T-helper 1 cell treated with Interleukin-12 subunit alpha and Interleukin-12 subunit beta and Interleukin-4 antibody, amounts not matched to agents 30 ng/mL and 1 ng/mL, for 36 hours (primary cell): ENCODE measurements around the gene CPZ. TPM values are rescaled to one million over a fixed set of nuclear protein-coding genes. Genes with fewer than 3 reads are reported as not detected.
"Not testable (repeated sequence)": the region's sequence is repeated elsewhere in the genome, so short reads cannot be mapped to it uniquely, and the experiment has no call there.

Experiments
- intact Hi-C: fragments of 100-400 bp; cut with micrococcal nuclease; formaldehyde crosslinking; loops from one replicate; pipeline ENCODE4 v1.15.1; 2024
- total RNA-seq: library from RNA; stranded (reverse); gene quantifications from 2 replicates; pipeline ENCODE4 v1.2.3, GENCODE V29; 2022

CPZ gene
- total RNA-seq, 1 donor from 2014 or later: not detected

GRCh38 chr4:8635897-8636554 is 43.5 kb downstream of the CPZ start:
- intact Hi-C loops: not testable (repeated sequence)

DNA sequence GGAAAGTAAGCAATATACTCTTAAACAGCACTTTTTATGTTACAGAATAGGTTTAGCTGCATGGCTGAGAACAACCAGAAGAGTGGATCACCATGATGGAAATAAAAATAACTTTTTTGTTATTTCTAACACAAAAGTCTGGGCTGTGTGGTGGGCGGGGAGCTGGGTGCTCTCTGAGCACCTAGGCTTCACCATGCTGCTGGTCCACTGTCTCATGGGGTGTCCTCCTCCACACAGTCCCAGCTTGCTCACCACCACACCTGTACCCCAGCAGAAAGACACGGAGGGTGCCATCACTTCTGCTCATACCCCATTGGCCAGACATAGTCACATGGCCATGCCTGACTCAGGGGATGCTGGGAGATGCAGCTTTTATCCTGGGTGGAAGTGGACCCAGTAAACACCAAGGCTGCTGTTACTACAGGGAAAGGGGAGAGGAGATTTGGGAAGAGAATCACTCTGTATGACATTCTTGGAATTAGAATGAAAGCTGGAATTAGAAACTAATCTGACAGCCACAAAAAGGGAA is 45.0 kb downstream of the CPZ start:
- intact Hi-C loops: no loop called here

DNA sequence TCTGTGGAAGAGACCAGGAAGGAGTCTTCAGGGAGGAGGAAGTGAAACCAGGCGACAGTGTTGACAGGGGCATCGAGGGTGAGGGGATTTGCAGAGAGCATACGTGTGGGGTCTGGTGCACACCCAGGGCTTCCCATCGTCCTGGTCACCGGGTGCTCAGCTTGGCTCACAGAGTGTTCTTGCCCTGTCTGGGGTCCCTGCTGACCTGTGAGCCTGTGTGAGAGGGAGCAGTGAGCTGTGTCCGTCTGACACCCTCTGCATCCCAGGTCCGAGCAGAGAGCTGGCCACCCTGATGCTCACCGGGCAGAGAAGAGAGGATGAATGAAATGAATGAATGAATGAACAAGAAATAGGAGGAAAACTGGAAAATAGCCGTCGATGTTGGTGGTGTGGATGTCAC is 46.5 kb downstream of the CPZ start:
- intact Hi-C loops: no loop called here

- intact Hi-C loops: no loop called here
These were observed 47.5 kb downstream of the CPZ start for GRCh38 chr4:8639777-8640720.

- intact Hi-C loops: no loop called here
These were observed 48.3 kb downstream of the CPZ start for GRCh38 chr4:8640816-8641215.

- intact Hi-C loops: no loop called here
These were observed 48.7 kb downstream of the CPZ start for GRCh38 chr4:8641256-8641655.

- intact Hi-C loops: no loop called here
These were observed 49.5 kb downstream of the CPZ start for GRCh38 chr4:8641931-8642650.

DNA sequence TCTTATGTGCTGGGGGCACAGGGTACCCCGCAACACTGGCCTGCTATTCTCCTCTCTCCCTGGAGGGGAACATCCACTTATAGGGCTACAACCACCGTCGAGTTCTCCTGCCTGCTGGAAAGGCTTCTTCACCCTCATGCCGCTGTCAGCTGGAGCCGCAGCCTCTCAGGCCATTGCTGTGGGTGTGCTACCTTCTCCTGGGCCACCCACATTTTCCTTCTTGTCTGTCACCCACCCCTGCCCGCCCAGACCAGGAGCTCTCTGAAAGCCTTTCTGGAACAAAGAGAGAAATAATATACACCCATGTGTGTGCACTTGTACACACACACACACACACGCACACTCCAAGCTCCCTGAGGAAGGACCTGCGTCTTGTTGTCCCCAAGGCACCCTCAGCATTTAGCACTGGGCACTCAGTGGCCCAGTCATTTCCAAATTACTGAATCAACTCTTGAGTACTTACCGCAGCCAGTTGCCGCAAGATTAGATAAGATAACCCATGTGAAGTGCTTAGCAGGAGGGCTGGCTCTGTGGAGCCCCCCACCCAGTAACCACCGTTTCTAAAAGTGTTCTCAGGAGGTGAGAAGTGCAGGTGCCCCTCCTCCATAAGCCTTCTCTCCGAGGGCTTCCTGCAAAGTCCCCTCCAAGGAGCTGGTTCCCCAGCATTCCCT is 50.2 kb downstream of the CPZ start:
- intact Hi-C loops: no loop called here

DNA sequence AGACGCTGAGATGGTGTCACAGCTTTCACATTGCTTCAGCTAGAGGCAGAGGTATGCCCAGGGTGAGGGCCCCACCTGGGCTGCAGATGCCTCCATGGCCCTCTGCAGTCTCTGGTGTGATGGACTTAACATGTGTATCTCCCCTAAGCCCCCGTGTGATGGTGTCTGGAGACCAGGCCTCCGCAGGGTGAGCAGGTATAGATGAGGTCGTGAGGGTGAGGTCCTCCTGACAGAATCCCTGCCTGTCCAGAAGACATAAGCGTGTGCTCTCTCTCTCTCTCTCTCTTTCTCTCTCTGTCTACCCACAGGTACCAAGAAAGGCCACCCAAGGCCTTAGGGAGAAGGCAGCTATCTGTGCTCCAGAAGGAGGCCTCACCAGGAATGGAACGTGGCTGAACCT is 50.9 kb downstream of the CPZ start:
- intact Hi-C loops: no loop called here

DNA sequence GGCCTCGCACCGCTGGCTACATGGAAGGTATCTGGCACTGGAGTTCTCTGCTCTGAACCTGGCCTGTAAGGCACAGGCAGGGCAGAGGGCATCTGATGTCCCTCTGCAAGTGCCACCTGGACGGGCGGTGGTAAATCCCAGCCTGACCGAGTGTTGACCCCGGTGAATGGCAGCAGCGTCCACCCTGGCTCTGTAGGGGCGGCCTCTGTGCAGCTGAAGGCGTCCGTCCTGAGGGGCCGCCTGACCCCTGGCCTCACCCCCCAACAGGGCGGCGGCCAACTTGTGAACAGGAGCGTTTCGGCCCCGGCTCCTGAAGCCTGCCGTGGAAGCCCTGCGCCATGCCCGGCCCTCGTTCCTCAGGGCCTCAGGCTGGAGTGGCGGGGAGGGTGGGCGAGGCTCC is 51.4 kb downstream of the CPZ start:
- intact Hi-C loops: no loop called here

- intact Hi-C loops: no loop called here
These were observed 51.9 kb downstream of the CPZ start for GRCh38 chr4:8644461-8644891.

DNA sequence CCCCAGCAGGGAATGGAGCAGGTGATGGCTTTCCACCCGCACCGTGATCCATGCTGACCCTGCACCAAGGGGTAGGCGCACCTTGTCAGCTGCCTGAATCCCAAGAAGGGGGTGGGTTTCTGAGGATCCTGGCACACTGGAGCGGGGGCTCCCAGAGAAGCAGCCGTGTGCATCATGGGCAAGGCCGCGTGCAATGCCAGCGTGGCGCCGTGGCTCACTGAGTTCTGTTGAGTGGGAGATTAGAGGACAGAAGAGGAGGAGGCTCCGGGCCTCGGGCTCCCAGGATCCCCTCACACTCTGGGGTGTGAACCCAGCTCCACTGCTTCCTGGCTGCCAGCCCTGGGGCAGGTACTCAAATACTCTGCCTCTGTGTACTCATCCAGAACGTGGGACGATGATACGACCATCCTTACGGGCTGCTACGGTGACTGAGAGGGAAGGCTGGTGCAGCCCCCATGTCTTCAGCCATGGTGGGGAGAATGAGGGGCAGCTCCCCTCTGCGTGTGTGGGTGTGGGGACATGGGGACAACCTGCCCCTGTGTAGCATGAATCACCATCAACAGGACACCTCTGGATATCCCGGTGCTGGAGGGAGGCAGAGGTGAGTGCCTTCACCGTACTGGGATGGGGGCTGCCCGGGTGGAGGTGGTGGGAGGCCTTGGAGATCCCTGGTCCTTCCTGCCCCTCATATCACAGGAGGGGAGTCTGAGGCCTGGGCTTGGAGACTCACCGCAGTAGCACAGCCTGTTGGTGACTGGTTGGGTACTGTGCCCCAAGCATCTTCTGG is 52.6 kb downstream of the CPZ start:
- intact Hi-C loops: no loop called here

GRCh38 chr4:8645753-8646124 is 53.2 kb downstream of the CPZ start:
- intact Hi-C loops: no loop called here

DNA sequence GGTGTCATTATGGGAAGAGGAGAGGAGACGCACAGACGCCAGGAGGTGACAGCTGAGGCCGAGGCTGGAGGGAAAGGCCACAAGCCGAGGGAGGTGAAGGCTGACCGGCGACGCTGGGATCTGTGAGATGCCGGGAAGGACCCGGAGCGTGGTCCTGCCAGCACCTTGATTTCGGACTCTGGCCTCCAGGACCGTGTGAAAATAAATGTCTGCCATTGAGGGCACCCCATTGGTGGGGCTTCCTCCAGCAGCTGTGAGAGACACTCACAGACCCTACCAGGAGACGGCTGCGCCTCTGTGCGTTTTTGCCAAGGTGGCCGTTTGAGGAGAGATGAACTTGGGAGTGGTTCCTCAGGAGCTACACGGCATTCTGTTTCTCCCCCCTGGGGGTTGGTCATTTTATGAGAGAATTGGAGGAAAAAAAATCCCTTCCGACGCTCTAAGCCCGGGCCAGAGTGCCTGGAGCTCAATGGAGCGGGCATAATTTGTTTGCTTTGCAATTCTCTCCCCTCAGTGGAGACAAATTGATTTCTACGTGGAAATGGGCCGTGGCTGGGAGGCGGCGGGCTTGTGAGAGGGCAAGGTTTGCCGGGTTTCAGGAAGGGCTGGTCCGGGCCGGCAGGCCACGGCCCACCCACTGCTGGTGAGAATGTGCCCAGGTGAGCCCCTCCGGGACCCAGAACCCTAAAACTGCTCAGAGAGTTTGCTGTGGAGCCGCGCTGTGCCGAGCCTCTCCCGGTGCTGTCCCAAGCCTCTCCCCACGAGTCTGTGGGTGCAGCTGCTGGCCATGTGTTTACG is 53.9 kb downstream of the CPZ start:
- intact Hi-C loops: no loop called here

GRCh38 chr4:8647094-8647570 is 54.6 kb downstream of the CPZ start:
- intact Hi-C loops: no loop called here

- intact Hi-C loops: no loop called here
These were observed 55.1 kb downstream of the CPZ start for GRCh38 chr4:8647626-8648025.

DNA sequence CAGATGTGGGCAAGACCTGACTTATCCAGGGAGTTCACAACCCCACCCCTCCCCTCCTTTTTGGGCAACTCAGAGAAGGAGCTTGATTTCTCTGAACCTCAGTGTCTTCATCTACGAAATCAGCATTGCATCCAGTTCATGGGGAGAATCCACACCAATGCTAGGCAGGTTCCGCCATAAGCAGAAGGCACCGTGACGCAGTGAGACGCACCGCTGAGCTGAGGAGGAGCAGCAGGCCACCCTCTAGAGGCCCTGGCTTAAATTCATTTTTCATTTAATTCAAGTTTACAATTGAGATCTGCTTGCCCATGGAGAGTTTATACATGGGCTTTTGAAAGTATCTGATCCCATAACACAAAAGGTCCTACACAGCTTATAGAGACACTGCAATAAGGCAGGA is 55.7 kb downstream of the CPZ start:
- intact Hi-C loops: no loop called here

DNA sequence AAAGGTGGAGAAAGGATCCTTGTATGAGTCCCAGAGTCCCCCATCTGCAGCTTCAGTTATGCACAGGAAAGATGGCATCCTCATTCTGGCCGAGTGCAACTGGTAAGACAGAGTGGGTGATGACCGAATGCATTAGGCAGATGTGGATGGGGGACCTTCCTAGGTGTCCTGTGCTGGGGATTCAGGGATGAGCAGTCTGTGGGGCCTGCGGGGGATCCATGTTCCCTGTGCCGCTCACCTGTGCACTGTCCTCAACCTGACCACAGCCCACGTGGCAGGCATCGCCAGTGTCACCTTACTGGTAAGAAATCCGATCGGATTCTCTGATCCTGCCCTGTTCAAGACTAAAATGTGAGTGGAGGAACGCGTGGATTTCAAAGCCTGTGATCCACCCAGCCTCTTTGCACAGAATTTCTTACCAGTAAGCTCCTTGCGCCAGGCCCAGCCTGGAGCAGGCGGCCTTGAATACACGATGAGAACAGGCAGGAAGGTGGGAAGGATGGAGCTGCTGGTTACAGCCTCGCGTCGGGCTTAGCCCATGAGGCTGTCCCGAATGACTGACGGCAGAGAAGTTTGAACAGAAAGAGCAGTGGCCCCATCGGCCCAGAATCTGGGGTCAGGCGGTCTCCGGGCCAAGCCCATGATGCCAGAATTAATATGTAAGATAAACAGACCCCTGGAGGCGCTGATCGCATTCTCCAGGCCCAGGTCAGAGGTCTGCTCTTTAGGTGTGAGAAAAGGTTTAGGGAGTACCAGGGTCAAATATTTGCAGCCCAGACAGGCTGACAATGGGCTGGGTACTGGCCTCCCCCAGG is 56.5 kb downstream of the CPZ start:
- intact Hi-C loops: no loop called here
